Esophagus (tissue), 2 donors: ENCODE data around the gene PTX4. TPM values are rescaled to one million over a fixed set of nuclear protein-coding genes. Genes with fewer than 3 reads are reported as not detected.

Source experiments
- H3K27ac ChIP-seq, 2 donors: one replicate each; pipeline ENCODE4 v1.5.1; 2013; ENCODE audit warnings: low read depth in 2 of 2, mild to moderate bottlenecking in 2 of 2, inconsistent platforms in 1 of 2, low read length in 1 of 2, moderate library complexity in 1 of 2
- H3K27me3 ChIP-seq, 2 donors: one replicate each; pipeline ENCODE4 v1.6.1; 2013; ENCODE audit warnings: low read length in 2 of 2, control low read depth in 1 of 2, mild to moderate bottlenecking in 1 of 2; ENCODE audit not compliant: insufficient read depth in 2 of 2, control insufficient read depth in 1 of 2
- H3K36me3 ChIP-seq, 2 donors: one replicate each; pipeline ENCODE4 v1.6.1; 2013; ENCODE audit warnings: low read length in 1 of 2; ENCODE audit not compliant: control insufficient read depth in 2 of 2, insufficient read depth in 2 of 2
- H3K4me1 ChIP-seq, 2 donors: one replicate each; pipeline ENCODE4 v1.6.1; 2013; ENCODE audit warnings: low read length in 1 of 2; ENCODE audit not compliant: control insufficient read depth in 2 of 2, insufficient read depth in 2 of 2
- H3K4me3 ChIP-seq, 2 donors: one replicate each; pipeline ENCODE4 v1.5.1; 2013; ENCODE audit warnings: low read length in 2 of 2, mild to moderate bottlenecking in 2 of 2, low read depth in 1 of 2, moderate library complexity in 1 of 2
- H3K9me3 ChIP-seq, 2 donors: one replicate each; pipeline ENCODE4 v1.6.1; 2013; ENCODE audit warnings: mild to moderate bottlenecking in 2 of 2, low read depth in 1 of 2, low read length in 1 of 2, moderate library complexity in 1 of 2; ENCODE audit not compliant: control insufficient read depth in 2 of 2, insufficient read depth in 1 of 2
- WGBS, 2 donors: extraction: QIAGEN DNeasy Blood & Tissue Kit; methylation state at CpG; one replicate each; pipeline ENCODE4 v1.1.7; 2013; 5-methylcytosine and 5-hydroxymethylcytosine counted together
- polyA plus RNA-seq, 2 donors: library from polyadenylated mRNA; stranded (reverse); fragments of 200-250 nt; gene quantifications; one replicate each; pipeline ENCODE4 v1.2.3, GENCODE V29; 2013
- donor health status: healthy with polysubstance abuse.
- donor health status: Bipolar disorder and iron deficiency.

PTX4 gene
- polyA plus RNA-seq, 2 donors, result not detected

GRCh38 chr16:1524366-1524765 is 35.6 kb upstream of the PTX4 start:
- Histone ChIP-seq H3K27ac (no peak overlapping the region), H3K9me3 (no peaks in the 10 kb centered on the region), H3K27me3 (no peaks in the 10 kb centered on the region), H3K4me3 (no peak overlapping the region), H3K36me3 (peaks cover 6 to 7% of the 10 kb centered on the region in 2 donors), H3K4me1 (peaks cover 0 to 16% of the 10 kb centered on the region in 2 donors)
- WGBS, 2 donors, result 92 to 93% methylated on average over 26 of the region's 26 CpGs

- Histone ChIP-seq H3K4me1 (peaks cover 0 to 9% of the 10 kb centered on the region in 2 donors), H3K4me3 (no peak overlapping the region), H3K36me3 (peaks cover 7 to 8% of the 10 kb centered on the region in 2 donors), H3K27ac (no peak overlapping the region), H3K9me3 (no peaks in the 10 kb centered on the region), H3K27me3 (no peaks in the 10 kb centered on the region)
- 91 to 94% methylated on average over 27 to 30 of the region's 30 CpGs for WGBS, 2 donors
Observed at GRCh38 chr16:1523581-1524245, 35.0 kb upstream of the PTX4 start.

- Histone ChIP-seq H3K9me3 (no peaks in the 10 kb centered on the region), H3K27me3 (no peaks in the 10 kb centered on the region), H3K4me3 (no peak overlapping the region), H3K36me3 (peaks cover 7 to 12% of the 10 kb centered on the region in 2 donors), H3K27ac (no peak overlapping the region), H3K4me1 (no peaks in the 10 kb centered on the region)
- WGBS, 2 donors, result 92 to 93% methylated on average over 19 of the region's 19 CpGs
Observed at GRCh38 chr16:1520461-1520860, 31.7 kb upstream of the PTX4 start.

DNA sequence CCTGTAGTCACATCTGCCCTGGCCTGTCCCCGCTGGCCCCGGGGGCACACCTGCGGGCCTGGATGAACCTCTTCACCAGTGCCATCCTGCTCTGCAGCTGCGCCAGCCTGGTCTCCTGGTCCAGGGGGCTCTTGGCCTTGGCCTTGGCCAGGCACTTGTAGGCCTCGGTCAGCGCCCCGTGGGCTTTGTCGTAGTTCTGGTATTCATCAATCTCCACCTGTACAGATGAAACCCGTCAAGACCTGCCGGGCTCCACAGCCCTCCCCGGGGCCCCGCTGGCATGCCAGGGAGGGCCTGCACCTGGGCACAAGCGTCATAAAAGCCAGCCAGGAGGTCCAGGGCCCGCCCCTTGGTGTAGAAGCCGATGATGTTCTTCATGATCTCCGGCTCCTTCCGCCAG is 31.1 kb upstream of the PTX4 start:
- H3K36me3 ChIP-seq, result peaks cover 7 to 12% of the 10 kb centered on the region in 2 donors
- H3K4me3 ChIP-seq, result no peak overlapping the region
- no peak overlapping the region for H3K27ac ChIP-seq
- no peaks in the 10 kb centered on the region for H3K27me3 ChIP-seq
- no peaks in the 10 kb centered on the region for H3K4me1 ChIP-seq
- no peaks in the 10 kb centered on the region for H3K9me3 ChIP-seq
- WGBS, 2 donors, result 83 to 87% methylated on average over 17 of the region's 17 CpGs

GRCh38 chr16:1518626-1519135 is 29.9 kb upstream of the PTX4 start:
- WGBS, 2 donors, result 88 to 94% methylated on average over 16 of the region's 16 CpGs
- no peak overlapping the region for H3K4me3 ChIP-seq
- peaks cover 0 to 2% of the 10 kb centered on the region in 2 donors for H3K9me3 ChIP-seq
- peaks cover 7 to 12% of the 10 kb centered on the region in 2 donors for H3K36me3 ChIP-seq
- H3K27me3 ChIP-seq, result no peaks in the 10 kb centered on the region
- no peak overlapping the region for H3K27ac ChIP-seq
- no peaks in the 10 kb centered on the region for H3K4me1 ChIP-seq

DNA sequence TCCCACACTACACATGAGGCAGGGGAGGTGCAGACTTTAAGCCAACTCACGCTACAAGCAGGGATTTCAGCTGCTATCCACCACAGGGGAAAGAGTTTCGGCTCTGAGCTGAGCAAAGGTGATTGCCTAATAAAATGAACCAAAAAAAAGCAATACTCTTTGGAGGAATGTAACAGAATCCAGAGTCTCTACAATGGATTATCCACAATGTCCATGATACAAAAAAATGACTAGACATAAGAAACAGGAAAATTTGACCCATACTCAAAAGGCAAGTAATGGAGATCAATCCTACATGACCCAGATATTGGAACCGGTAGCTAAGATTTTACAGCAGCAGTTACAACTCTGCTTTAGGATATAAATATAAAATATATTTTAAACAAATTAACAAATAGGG is 25.8 kb upstream of the PTX4 start:
- Histone ChIP-seq H3K27ac (no peak overlapping the region), H3K9me3 (peaks cover 0 to 2% of the 10 kb centered on the region in 2 donors), H3K4me3 (no peak overlapping the region), H3K36me3 (peaks cover 2 to 25% of the 10 kb centered on the region in 2 donors), H3K27me3 (no peaks in the 10 kb centered on the region), H3K4me1 (peaks cover 0 to 6% of the 10 kb centered on the region in 2 donors)
- WGBS, 2 donors, result 84 to 97% methylated on average over 3 of the region's 3 CpGs

GRCh38 chr16:1512774-1513173 is 24.0 kb upstream of the PTX4 start:
- 85 to 86% methylated on average over 15 of the region's 15 CpGs for WGBS, 2 donors
- Histone ChIP-seq H3K36me3 (peaks cover 0 to 28% of the 10 kb centered on the region in 2 donors), H3K4me1 (peaks cover 0 to 6% of the 10 kb centered on the region in 2 donors), H3K4me3 (no peak overlapping the region), H3K27me3 (no peaks in the 10 kb centered on the region), H3K9me3 (peaks cover 0 to 2% of the 10 kb centered on the region in 2 donors), H3K27ac (no peak overlapping the region)

- Histone ChIP-seq H3K4me3 (no peak overlapping the region), H3K9me3 (peaks cover 0 to 2% of the 10 kb centered on the region in 2 donors), H3K27me3 (no peaks in the 10 kb centered on the region), H3K36me3 (peaks cover 0 to 37% of the 10 kb centered on the region in 2 donors), H3K4me1 (peaks cover 0 to 6% of the 10 kb centered on the region in 2 donors), H3K27ac (no peak overlapping the region)
- WGBS, 2 donors, result 79 to 82% methylated on average over 30 of the region's 30 CpGs
Observed at GRCh38 chr16:1511662-1512569, 23.2 kb upstream of the PTX4 start.

- 86 to 92% methylated on average over 24 to 26 of the region's 26 CpGs for WGBS, 2 donors
- H3K27me3 ChIP-seq, result no peaks in the 10 kb centered on the region
- H3K4me3 ChIP-seq, result no peak overlapping the region
- no peak overlapping the region for H3K27ac ChIP-seq
- peaks cover 0 to 2% of the 10 kb centered on the region in 2 donors for H3K9me3 ChIP-seq
- peaks cover 0 to 45% of the 10 kb centered on the region in 2 donors for H3K36me3 ChIP-seq
- H3K4me1 ChIP-seq, result peaks cover 0 to 6% of the 10 kb centered on the region in 2 donors
Observed at GRCh38 chr16:1510941-1511351, 22.2 kb upstream of the PTX4 start.
